Activated CD8-positive, alpha-beta T cell treated with anti-CD3 and anti-CD28 coated beads, Interleukin-2, amount 10 ng/mL, durations not matched to agents 7 days and 5 days (primary cell): ENCODE data around the gene ZFP57. TPM values are rescaled to one million over a fixed set of nuclear protein-coding genes. Genes with fewer than 3 reads are reported as not detected.

Experiments
- total RNA-seq, 2 experiments: library from RNA; stranded (reverse); gene quantifications; one replicate each; pipeline ENCODE4 v1.2.3, GENCODE V29; 2021

The ZFP57 gene
- total RNA-seq, 2 experiments from 2014 or later: not detected

Other genes with a start within 250 kb of the ZFP57 start
- gene OR10C1, start 241.8 kb downstream of the ZFP57 start, total RNA-seq: not detected
- not detected for gene OR11A1, start 224.1 kb downstream of the ZFP57 start, total RNA-seq
- not detected for gene OR2H1, start 224.0 kb downstream of the ZFP57 start, total RNA-seq
- not detected for gene MAS1L, start 193.2 kb downstream of the ZFP57 start, total RNA-seq
- gene UBD, start 121.4 kb downstream of the ZFP57 start, total RNA-seq: not detected
- gene OR2H2, start 96.0 kb downstream of the ZFP57 start, total RNA-seq: not detected
- gene GABBR1, start 48.0 kb downstream of the ZFP57 start, total RNA-seq: 1 to 10 TPM; 3.2 to 3.7 TPM
- not detected for gene MOG, start 24.1 kb downstream of the ZFP57 start, total RNA-seq
- 100 to 1,000 TPM; 170 to 181 TPM for gene HLA-F, start 42.3 kb upstream of the ZFP57 start, total RNA-seq
- gene HLA-G, start 146.7 kb upstream of the ZFP57 start, total RNA-seq: 1 to 10 TPM; 2.9 to 4.6 TPM